ENCODE data around the gene RYR2.

RYR2 gene

GRCh38 chr1:237239248-237239647, 197.3 kb downstream of the RYR2 start:
- DNase-seq (ENCODE audit: low spot score): no peak
- H3K4me3 ChIP-seq (ENCODE audit: severe bottlenecking): no peak overlapping the region
- no peaks in the 10 kb centered on the region for H3K9me3 ChIP-seq (ENCODE audit: severe bottlenecking)
- ATAC-seq (ENCODE audit: low read depth): no peak
- H3K27ac ChIP-seq (ENCODE audit: poor library complexity, severe bottlenecking): no peak overlapping the region
- H3K36me3 ChIP-seq (ENCODE audit: low read depth): no peaks in the 10 kb centered on the region
- TF ChIP-seq CTCF (IDR thresholded peaks at IDR 0.05; ENCODE audit: poor library complexity, severe bottlenecking): no peak
- H3K27me3 ChIP-seq (ENCODE audit: insufficient read depth, poor library complexity, severe bottlenecking): no peaks in the 10 kb centered on the region
- H3K4me1 ChIP-seq (ENCODE audit: insufficient read depth, poor library complexity, severe bottlenecking): no peaks in the 10 kb centered on the region

GRCh38 chr1:237241038-237241437, 199.1 kb downstream of the RYR2 start:
- no peaks in the 10 kb centered on the region for H3K36me3 ChIP-seq (ENCODE audit: low read depth)
- ATAC-seq (ENCODE audit: low read depth) (no peak), DNase-seq (ENCODE audit: low spot score) (no peak)
- TF ChIP-seq CTCF (IDR thresholded peaks at IDR 0.05; ENCODE audit: poor library complexity, severe bottlenecking): no peak
- no peaks in the 10 kb centered on the region for H3K27me3 ChIP-seq (ENCODE audit: insufficient read depth, poor library complexity, severe bottlenecking)
- no peaks in the 10 kb centered on the region for H3K4me1 ChIP-seq (ENCODE audit: insufficient read depth, poor library complexity, severe bottlenecking)
- H3K27ac ChIP-seq (ENCODE audit: poor library complexity, severe bottlenecking): no peak overlapping the region
- H3K4me3 ChIP-seq (ENCODE audit: severe bottlenecking): no peak overlapping the region
- H3K9me3 ChIP-seq (ENCODE audit: severe bottlenecking): no peaks in the 10 kb centered on the region

DNA sequence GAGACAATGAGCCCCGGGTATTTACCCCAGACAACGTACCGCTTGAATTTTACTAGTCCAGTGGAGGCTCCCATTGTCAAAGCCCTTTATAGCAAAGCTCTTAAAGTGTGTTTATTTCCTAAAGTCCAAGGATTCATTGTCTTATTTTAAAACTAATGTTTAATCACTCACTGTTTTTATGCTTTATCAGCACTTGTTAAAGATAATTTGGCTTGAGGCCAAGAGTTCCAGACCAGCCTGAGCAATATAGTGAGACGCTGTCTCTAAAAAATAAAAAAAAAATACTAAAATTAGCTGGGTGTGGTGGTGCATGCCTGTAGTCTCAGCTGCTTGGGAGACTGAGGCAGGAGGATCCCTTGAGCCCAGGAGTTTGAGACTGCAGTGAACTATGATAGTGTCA, 202.8 kb downstream of the RYR2 start:
- no peak for ATAC-seq (ENCODE audit: low read depth)
- H3K4me3 ChIP-seq (ENCODE audit: severe bottlenecking): no peak overlapping the region
- H3K4me1 ChIP-seq (ENCODE audit: insufficient read depth, poor library complexity, severe bottlenecking): no peaks in the 10 kb centered on the region
- no peaks in the 10 kb centered on the region for H3K27me3 ChIP-seq (ENCODE audit: insufficient read depth, poor library complexity, severe bottlenecking)
- no peak overlapping the region for H3K27ac ChIP-seq (ENCODE audit: poor library complexity, severe bottlenecking)
- no peaks in the 10 kb centered on the region for H3K9me3 ChIP-seq (ENCODE audit: severe bottlenecking)
- TF ChIP-seq CTCF (IDR thresholded peaks at IDR 0.05; ENCODE audit: poor library complexity, severe bottlenecking): no peak
- DNase-seq (ENCODE audit: low spot score): no peak
- no peaks in the 10 kb centered on the region for H3K36me3 ChIP-seq (ENCODE audit: low read depth)

DNA sequence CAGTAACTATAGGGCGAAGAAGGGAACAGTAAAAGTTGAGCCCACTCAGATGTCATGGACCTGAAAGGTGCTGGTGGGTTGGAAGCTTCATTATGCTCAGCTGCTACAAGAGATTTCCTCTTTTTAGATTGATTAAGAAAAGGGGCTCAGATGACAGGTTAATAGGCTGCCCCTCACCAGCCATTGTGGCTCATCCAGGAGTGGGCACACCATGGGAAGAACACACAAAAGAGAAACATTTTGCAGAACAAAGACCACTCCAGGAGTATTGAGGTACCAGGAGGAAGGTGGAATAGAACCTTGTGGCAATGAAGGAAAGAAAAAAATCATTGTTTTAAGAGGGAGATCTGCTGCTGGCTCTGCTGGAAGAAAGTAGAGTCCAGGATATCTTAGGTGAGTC, 205.5 kb downstream of the RYR2 start:
- no peaks in the 10 kb centered on the region for H3K27me3 ChIP-seq (ENCODE audit: insufficient read depth, poor library complexity, severe bottlenecking)
- H3K27ac ChIP-seq (ENCODE audit: poor library complexity, severe bottlenecking): no peak overlapping the region
- H3K9me3 ChIP-seq (ENCODE audit: severe bottlenecking): no peaks in the 10 kb centered on the region
- H3K4me3 ChIP-seq (ENCODE audit: severe bottlenecking): no peak overlapping the region
- DNase-seq (ENCODE audit: low spot score) (no peak), ATAC-seq (ENCODE audit: low read depth) (no peak)
- no peaks in the 10 kb centered on the region for H3K4me1 ChIP-seq (ENCODE audit: insufficient read depth, poor library complexity, severe bottlenecking)
- no peak for TF ChIP-seq CTCF (IDR thresholded peaks at IDR 0.05; ENCODE audit: poor library complexity, severe bottlenecking)
- H3K36me3 ChIP-seq (ENCODE audit: low read depth): no peaks in the 10 kb centered on the region

- Histone ChIP-seq H3K4me3 (ENCODE audit: severe bottlenecking) (no peak overlapping the region), H3K27me3 (ENCODE audit: insufficient read depth, poor library complexity, severe bottlenecking) (no peaks in the 10 kb centered on the region), H3K27ac (ENCODE audit: poor library complexity, severe bottlenecking) (no peak overlapping the region), H3K9me3 (ENCODE audit: severe bottlenecking) (no peaks in the 10 kb centered on the region), H3K36me3 (ENCODE audit: low read depth) (no peaks in the 10 kb centered on the region), H3K4me1 (ENCODE audit: insufficient read depth, poor library complexity, severe bottlenecking) (no peaks in the 10 kb centered on the region)
- DNase-seq (ENCODE audit: low spot score): no peak
- ATAC-seq (ENCODE audit: low read depth): no peak
- no peak for TF ChIP-seq CTCF (IDR thresholded peaks at IDR 0.05; ENCODE audit: poor library complexity, severe bottlenecking)
Measured at GRCh38 chr1:237249120-237249519, 207.1 kb downstream of the RYR2 start.
